Activated CD8-positive, alpha-beta T cell treated with anti-CD3 and anti-CD28 coated beads, Interleukin-2, amount 10 ng/mL, durations not matched to agents 7 days and 5 days (primary cell): ENCODE measurements around the gene HOXA9. TPM values are rescaled to one million over a fixed set of nuclear protein-coding genes. Genes with fewer than 3 reads are reported as not detected.
A peak's percentile ranks its signal among the peaks of the same experiment; 100 is the strongest.

ENCODE experiments used
- ATAC-seq: fragments of 150-1000 bp; cut with Tn5 transposase; one replicate; pipeline ENCODE4 v1.10.0; 2021; ENCODE audit warnings: moderate library complexity
- CTCF ChIA-PET: fragments of 350-600 bp; sonication (Branson Sonifier 250); formaldehyde crosslinking; loops from one replicate; lab custom pipeline; 2021; ENCODE audit warnings: antibody characterized with exemption; lab: Charles Lee
- POLR2A ChIA-PET: fragments of 350-600 bp; sonication (Branson Sonifier 250); formaldehyde crosslinking; loops from one replicate; lab custom pipeline; 2021; ENCODE audit warnings: antibody characterized with exemption; lab: Charles Lee
- DNase-seq: peaks from one replicate; pipeline ENCODE4 v3.0.0-alpha.2; 2020
- H3K27ac Mint-ChIP-seq: one replicate; pipeline ENCODE4 v1.8.0; 2021; ENCODE audit warnings: mild to moderate bottlenecking, mixed read lengths
- H3K27me3 Mint-ChIP-seq: one replicate; pipeline ENCODE4 v1.8.0; 2021; ENCODE audit warnings: low read depth, mixed read lengths
- H3K36me3 Mint-ChIP-seq: one replicate; pipeline ENCODE4 v1.8.0; 2021; ENCODE audit warnings: low read depth, mixed read lengths
- H3K4me1 Mint-ChIP-seq: one replicate; pipeline ENCODE4 v1.8.0; 2021; ENCODE audit warnings: low read depth, mixed read lengths
- H3K4me3 Mint-ChIP-seq: one replicate; pipeline ENCODE4 v1.8.0; 2021; ENCODE audit warnings: mild to moderate bottlenecking, mixed read lengths
- H3K9me3 Mint-ChIP-seq: one replicate; pipeline ENCODE4 v1.8.0; 2022; ENCODE audit warnings: mixed read lengths; ENCODE audit not compliant: insufficient read depth
- total RNA-seq, 2 experiments: library from RNA; stranded (reverse); gene quantifications; one replicate each; pipeline ENCODE4 v1.2.3, GENCODE V29; 2021

The HOXA9 gene
- total RNA-seq, 2 experiments from 2014 or later: not detected

DNA sequence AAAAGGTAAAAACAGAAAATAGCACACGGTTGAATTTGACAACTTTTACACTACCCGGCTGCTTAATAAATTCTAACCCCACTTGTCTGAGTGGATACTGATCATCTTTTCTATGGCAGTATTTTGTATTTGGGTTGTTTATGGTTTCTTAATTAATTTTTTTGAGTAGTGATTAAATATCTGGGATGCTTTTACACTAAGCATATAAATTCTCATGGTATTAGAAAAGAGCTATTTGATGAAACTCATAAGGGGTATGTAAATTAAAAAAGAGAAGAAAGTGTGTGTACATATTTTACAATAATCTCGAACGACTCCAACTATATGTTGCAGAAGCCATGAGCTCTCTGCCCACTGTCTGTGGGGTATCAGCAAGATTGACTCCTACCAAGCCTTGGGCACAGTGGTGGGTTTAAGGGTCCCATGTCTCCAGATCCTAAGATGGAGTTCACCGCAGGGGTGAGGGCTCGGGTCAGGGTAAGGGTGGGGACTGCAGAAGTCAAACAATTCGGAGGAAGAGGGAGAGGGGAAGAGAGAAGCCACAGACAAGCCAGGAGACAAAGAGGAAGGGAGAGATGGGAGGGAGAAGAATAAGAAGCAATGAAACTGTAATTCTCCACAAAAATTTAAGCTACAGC lies 42.1 kb upstream of the HOXA9 start:
- POLR2A ChIA-PET: no interaction called here
- ATAC-seq (no peak), DNase-seq (no peak)
- H3K4me3 Mint-ChIP-seq: no peak overlapping the region
- H3K9me3 Mint-ChIP-seq: no peaks in the 10 kb centered on the region
- peaks cover 14% of the 10 kb centered on the region for H3K4me1 Mint-ChIP-seq
- H3K27ac Mint-ChIP-seq: no peak overlapping the region
- H3K36me3 Mint-ChIP-seq: no peaks in the 10 kb centered on the region
- CTCF ChIA-PET: interaction anchor here (0.9 to 1.4 kb wide), 2 partner anchors 12 to 13 kb away, joined by 3 to 6 read pairs; no protein-coding TSS in a partner anchor
- H3K27me3 Mint-ChIP-seq: peaks cover 87% of the 10 kb centered on the region

DNA sequence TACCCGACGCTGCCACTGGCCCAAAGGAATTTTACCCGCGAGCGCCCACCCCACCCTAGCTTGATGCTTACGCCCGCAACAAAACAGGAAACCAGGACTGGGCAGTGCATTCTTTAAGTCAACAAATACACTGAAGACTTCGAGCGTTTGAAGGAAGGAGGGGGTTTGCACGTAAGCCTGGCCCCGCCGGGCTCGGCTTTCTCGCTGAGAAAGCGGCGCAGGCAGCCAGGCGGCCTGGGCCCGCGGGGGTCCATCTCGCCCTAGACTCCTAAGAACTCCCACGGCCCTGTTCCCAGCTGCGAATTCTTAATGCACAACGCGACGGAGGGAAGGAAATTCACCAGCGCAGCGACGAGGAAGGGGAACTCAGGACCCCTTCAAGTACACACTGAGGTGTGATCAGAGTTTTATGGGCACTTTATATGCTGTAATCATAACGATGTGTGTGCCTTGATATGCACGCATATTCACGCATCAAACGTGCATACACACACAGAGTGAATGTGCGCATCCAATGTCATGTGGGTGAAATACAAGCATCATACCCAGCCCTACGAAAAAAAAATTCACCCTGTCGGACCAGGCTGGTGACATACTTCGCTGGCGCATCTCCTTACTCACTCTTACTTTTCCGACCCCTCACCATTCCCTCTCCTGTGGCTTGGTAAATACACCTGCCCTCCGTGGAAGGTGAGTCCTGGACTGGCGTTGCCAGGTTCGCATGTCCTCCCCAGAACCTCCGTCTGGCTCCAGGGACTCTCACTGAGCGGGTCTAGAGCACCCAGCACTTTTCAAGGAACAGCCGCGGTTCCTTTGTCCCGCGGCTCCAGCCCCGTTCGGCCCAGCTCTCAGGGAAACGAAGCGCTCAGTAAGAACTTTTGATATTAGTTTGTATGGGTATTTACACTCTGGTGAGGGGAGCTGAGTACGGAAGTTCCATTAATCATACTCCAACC lies 40.3 kb upstream of the HOXA9 start:
- Mint-ChIP-seq H3K36me3 (no peaks in the 10 kb centered on the region), H3K27me3 (peaks cover 88% of the 10 kb centered on the region), H3K4me3 (no peak overlapping the region), H3K4me1 (peaks cover 31% of the 10 kb centered on the region), H3K27ac (no peak overlapping the region), H3K9me3 (no peaks in the 10 kb centered on the region)
- ChIA-PET POLR2A (no interaction called here), CTCF (interaction anchor here (0.9 to 1.4 kb wide), 2 partner anchors 10 to 45 kb away, joined by 3 to 5 read pairs; no protein-coding TSS in a partner anchor)
- ATAC-seq (no peak), DNase-seq (no peak)

DNA sequence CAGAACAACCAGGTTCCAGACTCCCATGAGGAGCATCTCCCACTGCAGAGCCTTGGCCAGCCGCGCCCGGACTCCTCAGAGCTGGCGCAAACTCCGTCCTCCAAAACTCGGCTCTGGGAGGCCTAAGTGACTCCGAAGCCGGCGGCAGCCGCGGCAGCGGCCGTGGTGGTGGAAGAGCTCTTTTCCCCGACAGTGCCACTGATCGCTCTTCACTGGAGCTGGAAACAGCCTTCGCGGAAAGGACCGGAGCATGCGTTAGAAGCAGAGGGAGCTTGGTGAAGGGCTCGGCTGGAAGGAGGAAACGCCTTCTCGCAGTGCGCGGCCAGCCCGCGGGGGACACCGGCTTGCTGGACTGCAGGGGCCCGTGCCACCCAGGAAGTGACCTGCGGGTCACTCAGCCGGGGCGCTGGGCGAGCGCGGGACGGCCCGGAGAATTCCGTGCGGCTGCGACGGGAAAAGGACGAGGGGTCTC lies 39.5 kb upstream of the HOXA9 start:
- Mint-ChIP-seq H3K4me1 (peaks cover 32% of the 10 kb centered on the region), H3K27ac (no peak overlapping the region), H3K27me3 (peaks cover 87% of the 10 kb centered on the region), H3K9me3 (no peaks in the 10 kb centered on the region), H3K36me3 (no peaks in the 10 kb centered on the region), H3K4me3 (no peak overlapping the region)
- ChIA-PET POLR2A (no interaction called here), CTCF (interaction anchor here (0.7 to 1.4 kb wide), 3 partner anchors 9 to 44 kb away, joined by 3 to 5 read pairs (median 3); no protein-coding TSS in a partner anchor)
- DNase-seq (no peak), ATAC-seq (no peak)

DNA sequence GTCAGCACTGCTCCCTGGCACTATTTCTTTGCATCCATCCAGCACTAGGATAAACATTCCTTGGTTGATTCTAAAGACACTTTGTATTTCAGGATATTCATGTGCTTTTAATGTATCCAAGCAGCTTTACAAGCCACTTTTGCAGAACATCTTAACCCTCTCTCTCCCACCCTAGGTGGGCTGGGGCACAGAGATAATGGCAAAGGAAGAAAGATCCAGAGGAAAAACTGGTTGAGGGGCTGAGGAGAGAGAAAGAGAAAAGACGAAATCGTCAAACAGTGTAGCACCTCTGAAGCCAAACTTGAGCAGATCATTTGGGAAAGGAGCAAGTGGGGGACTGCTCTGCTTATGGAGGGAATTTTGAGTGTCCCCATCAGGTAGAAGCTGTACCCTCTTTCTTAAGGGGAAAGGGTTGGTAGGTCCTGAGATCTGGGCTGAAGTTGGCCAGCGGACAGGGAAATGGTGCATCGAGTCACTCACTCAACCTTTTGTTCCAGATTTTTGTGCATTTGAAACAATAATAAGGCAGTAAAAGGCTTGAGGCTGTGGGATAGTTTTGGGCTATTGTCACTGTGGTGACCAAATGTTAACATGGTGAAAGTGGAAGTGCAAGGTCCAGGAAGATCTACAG lies 38.7 kb upstream of the HOXA9 start:
- ChIA-PET CTCF (interaction anchor here (0.7 to 1.4 kb wide), 3 partner anchors 8 to 43 kb away, joined by 3 to 5 read pairs (median 3); no protein-coding TSS in a partner anchor), POLR2A (no interaction called here)
- Mint-ChIP-seq H3K36me3 (no peaks in the 10 kb centered on the region), H3K4me3 (no peak overlapping the region), H3K27me3 (peaks cover 84% of the 10 kb centered on the region), H3K4me1 (peaks cover 33% of the 10 kb centered on the region), H3K27ac (no peak overlapping the region), H3K9me3 (no peaks in the 10 kb centered on the region)
- no peak for DNase-seq
- no peak for ATAC-seq

DNA sequence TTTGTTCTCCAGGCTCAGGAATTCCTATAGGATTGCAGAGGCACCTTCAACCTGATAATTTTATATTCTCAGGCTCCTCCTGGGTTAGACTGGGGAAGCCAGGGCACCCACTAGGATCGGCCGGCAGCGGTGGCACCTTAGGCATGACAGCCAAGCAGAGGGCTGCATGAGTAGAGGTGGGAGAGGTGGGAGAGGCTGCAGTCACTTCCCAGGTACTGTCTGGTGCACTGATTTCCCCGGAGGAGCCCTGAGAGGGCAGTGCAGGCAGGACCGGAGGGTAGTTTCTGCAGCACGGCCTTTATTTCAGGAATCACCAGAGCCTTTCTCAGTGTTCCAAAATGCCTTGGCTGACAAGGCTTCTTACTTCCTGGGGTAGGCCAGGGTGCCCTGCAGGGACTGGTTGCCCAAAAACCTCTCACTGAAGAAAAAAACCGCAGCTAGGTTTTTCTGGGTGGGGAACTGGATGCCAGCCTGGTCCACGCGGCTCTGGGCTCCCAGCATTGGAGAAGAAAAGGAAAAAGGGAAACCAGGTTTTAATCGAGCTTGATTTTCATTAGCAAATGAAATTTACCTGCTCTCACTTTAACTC lies 38.1 kb upstream of the HOXA9 start:
- Mint-ChIP-seq H3K4me3 (no peak overlapping the region), H3K27me3 (peaks cover 87% of the 10 kb centered on the region), H3K27ac (no peak overlapping the region), H3K36me3 (no peaks in the 10 kb centered on the region), H3K4me1 (peaks cover 35% of the 10 kb centered on the region), H3K9me3 (no peaks in the 10 kb centered on the region)
- no peak for ATAC-seq
- ChIA-PET CTCF (interaction anchor here (1.0 kb wide), 1 partner anchor 53 kb away, joined by 3 read pairs; no protein-coding TSS in a partner anchor), POLR2A (no interaction called here)
- DNase-seq: no peak

DNA sequence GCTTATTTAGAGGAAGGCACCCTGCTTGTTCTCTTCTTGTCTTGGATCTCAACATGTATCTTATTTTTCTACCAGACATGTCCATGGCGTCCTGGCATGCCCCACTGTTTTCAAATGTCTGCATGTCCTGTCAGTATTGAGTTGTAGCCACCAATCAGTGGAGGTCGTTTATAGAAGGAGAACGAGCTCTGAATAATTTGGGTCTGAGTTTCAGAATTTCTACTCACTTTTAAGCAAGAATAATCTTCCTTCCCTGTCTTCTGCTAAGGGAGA lies 37.5 kb upstream of the HOXA9 start:
- Mint-ChIP-seq H3K27ac (no peak overlapping the region), H3K4me1 (peaks cover 35% of the 10 kb centered on the region), H3K36me3 (no peaks in the 10 kb centered on the region), H3K27me3 (peaks cover 88% of the 10 kb centered on the region), H3K4me3 (no peak overlapping the region), H3K9me3 (no peaks in the 10 kb centered on the region)
- ATAC-seq: no peak
- ChIA-PET CTCF (interaction anchor here (1.0 to 1.3 kb wide), 3 partner anchors 8 to 718 kb away, joined by 3 to 6 read pairs (median 3); no protein-coding TSS in a partner anchor), POLR2A (no interaction called here)
- DNase-seq: no peak

DNA sequence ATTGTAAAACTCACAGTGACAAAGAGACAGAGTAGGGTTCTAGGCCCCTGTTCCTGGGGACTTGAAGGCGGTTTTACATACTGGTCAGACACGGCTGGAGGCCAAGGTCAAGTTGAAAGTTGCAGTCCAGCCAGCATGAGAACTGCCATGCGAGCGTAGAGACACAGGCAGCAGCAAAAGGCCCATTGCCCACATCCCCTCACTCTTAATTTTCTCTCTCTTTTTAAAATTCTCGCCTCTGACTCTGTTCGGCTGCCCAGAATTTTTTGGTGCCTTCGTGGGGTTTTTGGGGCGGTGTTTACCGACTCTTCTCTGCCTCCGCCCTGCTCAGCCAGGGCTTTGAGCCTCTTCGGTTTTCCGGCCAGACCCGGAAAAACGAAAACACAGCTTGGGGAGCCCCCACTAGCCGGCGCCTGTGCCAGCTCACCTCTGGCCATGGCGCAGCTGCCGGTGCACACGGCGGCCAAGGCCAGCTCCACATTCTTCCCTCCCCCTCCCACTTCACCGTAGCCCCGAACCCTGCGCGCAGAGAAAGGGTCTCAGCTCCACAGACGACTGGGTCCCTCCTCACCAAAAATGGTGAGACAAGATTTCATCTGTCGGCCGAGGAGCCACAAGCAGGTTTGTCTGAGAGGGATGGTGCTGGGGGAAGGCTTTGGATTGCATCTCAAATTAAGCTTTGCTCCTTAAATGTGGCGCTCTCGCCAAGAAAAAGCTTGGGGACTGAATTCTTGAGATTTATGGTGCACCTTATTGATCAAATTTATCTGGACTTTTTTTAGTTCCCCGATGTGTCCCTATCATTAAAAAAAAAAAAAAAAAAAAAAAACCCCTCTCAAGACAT lies 36.9 kb upstream of the HOXA9 start:
- ChIA-PET POLR2A (no interaction called here), CTCF (interaction anchor here (1.0 to 1.3 kb wide), 3 partner anchors 9 to 719 kb away, joined by 3 to 6 read pairs (median 3); no protein-coding TSS in a partner anchor)
- Mint-ChIP-seq H3K4me3 (no peak overlapping the region), H3K27me3 (peaks cover 88% of the 10 kb centered on the region), H3K9me3 (no peaks in the 10 kb centered on the region), H3K27ac (no peak overlapping the region), H3K36me3 (no peaks in the 10 kb centered on the region), H3K4me1 (peaks cover 35% of the 10 kb centered on the region)
- DNase-seq (no peak), ATAC-seq (no peak)

DNA sequence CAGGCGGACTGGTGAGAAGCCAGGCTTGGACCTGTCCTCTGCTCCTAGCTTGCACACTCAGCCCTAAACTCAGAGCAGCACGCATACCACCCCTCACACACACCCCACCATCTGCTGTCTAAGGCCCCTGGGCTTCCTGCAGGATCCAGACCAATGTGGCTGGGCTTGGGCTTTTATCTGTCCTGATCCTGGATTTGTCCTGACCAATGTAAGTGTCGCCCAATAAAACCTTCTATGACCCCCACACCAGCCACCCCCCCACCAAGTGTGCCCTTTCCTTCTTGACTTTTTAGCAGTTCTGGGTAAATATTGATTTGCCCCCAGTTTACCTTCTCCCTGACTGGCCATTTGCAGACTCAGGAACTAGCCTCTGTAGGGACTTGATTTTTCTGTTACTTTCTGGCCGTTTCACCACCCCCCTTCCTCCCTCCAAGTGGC lies 36.3 kb upstream of the HOXA9 start:
- POLR2A ChIA-PET: no interaction called here

DNA sequence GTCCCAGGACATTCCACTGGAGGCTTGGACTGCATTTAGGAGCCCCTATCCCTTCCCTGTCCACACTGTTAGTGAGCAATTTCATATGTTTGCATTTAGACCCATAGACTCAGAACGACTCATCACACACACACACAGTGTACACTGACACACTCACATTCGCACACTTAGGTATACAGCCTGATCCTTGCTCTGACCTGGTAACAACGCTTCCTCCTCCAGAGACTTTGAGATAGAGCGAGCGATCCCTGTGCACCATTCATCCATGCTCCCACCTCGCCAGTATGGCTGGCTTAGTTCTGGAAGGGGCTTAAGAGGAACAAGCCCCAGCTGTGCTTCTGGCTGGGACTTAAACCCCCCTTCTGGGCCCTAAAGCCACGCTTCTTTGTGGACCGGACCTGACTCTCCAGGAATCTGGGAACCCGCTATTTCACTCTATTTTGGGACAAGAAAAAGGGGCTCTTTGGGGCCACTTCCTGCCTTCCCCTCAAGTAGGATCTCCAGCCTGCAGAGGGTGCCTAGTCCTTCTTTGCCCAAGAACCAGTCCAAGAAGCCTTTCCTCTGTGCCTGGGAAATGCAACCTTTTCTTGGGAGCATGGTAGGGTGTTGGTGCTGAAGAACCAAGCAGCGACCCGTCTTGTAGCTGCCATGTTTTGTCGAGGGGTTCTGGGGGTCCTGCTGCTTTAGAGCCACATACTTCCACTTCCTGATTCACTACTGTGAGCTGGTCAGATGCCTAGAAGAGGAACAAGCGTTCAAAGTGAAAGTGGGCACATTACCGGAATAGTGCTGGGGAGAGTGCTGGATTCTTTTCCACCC lies 35.6 kb upstream of the HOXA9 start:
- Mint-ChIP-seq H3K27ac (peak overlapping the region; percentile 46), H3K36me3 (no peaks in the 10 kb centered on the region), H3K9me3 (no peaks in the 10 kb centered on the region), H3K4me1 (peaks cover 33% of the 10 kb centered on the region), H3K4me3 (peak overlapping the region; percentile 55), H3K27me3 (peaks cover 83% of the 10 kb centered on the region)
- DNase-seq: no peak
- CTCF ChIA-PET: interaction anchor here (0.6 to 1.7 kb wide), 2 partner anchors 10 to 1333 kb away, joined by 3 read pairs; no protein-coding TSS in a partner anchor
- POLR2A ChIA-PET: no interaction called here
- ATAC-seq: no peak

More for the DNA sequence above, 36.3 kb upstream of the HOXA9 start:
- H3K4me1 Mint-ChIP-seq: peaks cover 35% of the 10 kb centered on the region
- DNase-seq (no peak), ATAC-seq (no peak)
- H3K4me3 Mint-ChIP-seq: no peak overlapping the region
- H3K27ac Mint-ChIP-seq: no peak overlapping the region
- no peaks in the 10 kb centered on the region for H3K36me3 Mint-ChIP-seq
- no peaks in the 10 kb centered on the region for H3K9me3 Mint-ChIP-seq
- peaks cover 84% of the 10 kb centered on the region for H3K27me3 Mint-ChIP-seq
- CTCF ChIA-PET: interaction anchor here (0.6 to 1.7 kb wide), 4 partner anchors 9 to 1333 kb away, joined by 3 to 6 read pairs (median 3); no protein-coding TSS in a partner anchor
